Measurements from ENCODE around the gene PRR22. TPM values are rescaled to one million over a fixed set of nuclear protein-coding genes. Genes with fewer than 3 reads are reported as not detected.

Gene PRR22
- total RNA-seq, 4 donors from 2014 or later = 0.75 to 3.0 (median 0.81) TPM

- ATAC-seq (ENCODE audit: low FRiP score) = no peak
- TF ChIP-seq CTCF (IDR thresholded peaks at IDR 0.05) = no peak
- no peak for DNase-seq (ENCODE audit: low spot score)
Observed at GRCh38 chr19:5773276-5773675, 11.3 kb downstream of the PRR22 start.

DNA sequence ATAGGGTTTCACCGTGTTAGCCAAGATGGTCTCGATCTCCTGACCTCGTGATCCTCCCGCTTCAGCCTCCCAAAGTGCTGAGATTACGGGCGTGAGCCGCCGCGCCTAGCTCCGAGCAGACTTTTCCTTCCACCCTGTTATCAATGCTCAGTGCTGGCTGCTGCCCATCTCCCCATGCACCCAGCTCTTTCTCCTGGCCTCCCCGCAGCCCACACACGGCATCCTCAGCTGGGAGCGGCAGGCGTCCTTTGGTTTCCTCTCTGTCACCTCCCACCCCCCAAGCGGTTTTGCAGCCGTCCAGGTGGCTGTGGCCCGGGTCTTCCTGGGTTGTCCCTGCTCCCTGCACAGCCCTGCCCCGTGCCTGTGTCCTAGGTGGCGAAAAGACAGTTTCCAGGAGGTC, 12.1 kb downstream of the PRR22 start:
- TF ChIP-seq CTCF (IDR thresholded peaks at IDR 0.05) = no peak

DNA sequence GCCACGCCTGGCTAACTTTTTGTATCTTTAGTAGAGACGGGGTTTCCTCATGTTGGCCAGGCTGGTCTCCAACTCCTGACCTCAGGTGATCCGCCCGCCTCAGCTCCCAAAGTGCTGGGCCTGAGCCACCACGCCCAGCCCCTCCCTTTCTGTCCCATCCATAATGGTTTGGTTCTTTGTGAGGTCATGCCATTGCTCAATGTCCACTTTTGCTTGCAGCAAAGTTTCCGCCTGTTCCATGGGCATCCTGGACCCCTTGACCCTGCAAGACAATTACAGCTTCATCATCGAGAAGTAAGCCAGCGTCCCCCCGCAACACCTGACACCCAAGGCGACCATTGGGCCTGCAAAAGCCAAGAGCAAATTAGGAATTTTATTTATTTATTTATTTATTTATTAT, 16.6 kb downstream of the PRR22 start:
- DNase-seq (ENCODE audit: low spot score) (no peak), ATAC-seq (ENCODE audit: low FRiP score) (no peak)
- no peak for TF ChIP-seq CTCF (IDR thresholded peaks at IDR 0.05)

More for the DNA sequence above, 12.1 kb downstream of the PRR22 start:
- ATAC-seq (ENCODE audit: low FRiP score) (no peak), DNase-seq (ENCODE audit: low spot score) (no peak)

- no peak for DNase-seq (ENCODE audit: low spot score)
- no peak for ATAC-seq (ENCODE audit: low FRiP score)
- no peak for TF ChIP-seq CTCF (IDR thresholded peaks at IDR 0.05)
Observed at GRCh38 chr19:5765220-5765619, 19.3 kb downstream of the PRR22 start.

DNA sequence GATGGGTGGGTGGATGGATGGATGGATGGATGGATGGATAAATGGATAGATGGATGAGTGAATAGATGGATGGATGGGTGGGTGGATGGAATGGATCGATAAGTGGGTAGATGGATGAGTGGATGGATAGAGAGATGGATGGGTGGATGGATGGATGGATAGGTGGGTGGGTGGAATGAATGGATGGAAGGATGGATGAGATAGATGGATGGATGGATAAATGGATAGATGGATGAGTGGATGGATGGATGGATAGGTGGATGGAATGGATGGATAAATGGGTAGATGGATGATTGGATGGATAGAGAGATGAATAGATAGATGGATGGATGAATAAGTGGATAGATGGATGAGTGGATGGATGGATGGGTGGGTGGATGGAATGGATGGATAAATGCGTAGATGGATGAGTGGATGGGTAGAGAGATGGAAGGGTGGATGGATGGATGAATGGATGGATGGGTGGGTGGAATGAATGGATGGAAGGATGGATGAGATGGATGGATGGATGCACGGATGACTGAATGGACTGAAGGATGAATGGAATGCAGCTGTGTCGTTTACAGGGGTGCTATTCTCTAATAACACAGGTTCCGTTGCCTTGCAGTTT, 21.8 kb downstream of the PRR22 start:
- ATAC-seq (ENCODE audit: low FRiP score) = no peak
- DNase-seq (ENCODE audit: low spot score) = no peak
- no peak for TF ChIP-seq CTCF (IDR thresholded peaks at IDR 0.05)

GRCh38 chr19:5753743-5754142, 30.8 kb downstream of the PRR22 start:
- no peak for DNase-seq (ENCODE audit: low spot score)
- no peak for TF ChIP-seq CTCF (IDR thresholded peaks at IDR 0.05)
- no peak for ATAC-seq (ENCODE audit: low FRiP score)

DNA sequence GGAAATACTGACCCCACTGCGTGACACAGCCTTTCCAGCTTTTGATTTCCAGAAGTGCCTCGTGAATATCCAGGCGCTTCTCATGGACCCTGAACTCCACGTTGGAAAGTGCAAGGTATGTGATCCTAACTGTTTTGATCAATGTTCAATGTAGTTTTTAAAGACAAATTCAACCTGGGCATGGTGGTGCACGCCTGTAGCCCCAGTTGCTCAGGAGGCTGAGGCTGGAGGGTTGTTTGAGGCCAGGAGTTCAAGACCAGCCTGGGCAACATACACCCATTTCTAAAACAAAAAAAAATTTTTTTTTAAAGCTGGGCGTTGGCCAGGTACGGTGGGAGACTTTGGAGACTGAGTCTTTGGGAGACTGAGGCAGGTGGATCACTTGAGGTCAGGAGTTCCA, 32.8 kb downstream of the PRR22 start:
- DNase-seq (ENCODE audit: low spot score) (no peak), ATAC-seq (ENCODE audit: low FRiP score) (no peak)
- no peak for TF ChIP-seq CTCF (IDR thresholded peaks at IDR 0.05)

All from omental fat pad (tissue), 4 donors.